HG02623 (cell line): ENCODE results near the gene KCNH1.

ENCODE experiments used
- ATAC-seq: cut with Tn5 transposase; IDR thresholded peaks from one replicate; pipeline ENCODE4 v1.9.1; 2021; ENCODE audit warnings: moderate library complexity; ENCODE audit not compliant: unreplicated experiment

KCNH1 gene

GRCh38 chr1:210654176-210654981, 479.6 kb downstream of the KCNH1 start:
- ATAC-seq: no peak

DNA sequence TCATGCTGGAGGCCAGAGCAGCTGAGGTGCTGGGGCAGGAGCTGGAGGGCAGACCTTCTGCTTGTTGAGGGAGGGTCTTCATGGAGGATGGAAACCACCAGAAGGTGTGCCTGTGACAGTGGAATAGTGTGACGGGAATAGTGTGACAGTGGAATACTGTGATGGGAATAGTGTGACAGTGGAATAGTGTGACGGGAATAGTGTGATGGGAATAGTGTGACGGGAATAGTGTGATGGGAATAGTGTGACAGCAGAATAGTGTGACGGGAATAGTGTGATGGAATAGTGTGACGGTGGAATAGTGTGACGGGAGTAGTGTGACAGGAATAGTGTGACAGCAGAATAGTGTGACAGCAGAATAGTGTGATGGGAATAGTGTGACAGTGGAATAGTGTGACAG, 480.2 kb downstream of the KCNH1 start:
- ATAC-seq: no peak

- no peak for ATAC-seq
Measured at GRCh38 chr1:210652329-210652954, 481.5 kb downstream of the KCNH1 start.

DNA sequence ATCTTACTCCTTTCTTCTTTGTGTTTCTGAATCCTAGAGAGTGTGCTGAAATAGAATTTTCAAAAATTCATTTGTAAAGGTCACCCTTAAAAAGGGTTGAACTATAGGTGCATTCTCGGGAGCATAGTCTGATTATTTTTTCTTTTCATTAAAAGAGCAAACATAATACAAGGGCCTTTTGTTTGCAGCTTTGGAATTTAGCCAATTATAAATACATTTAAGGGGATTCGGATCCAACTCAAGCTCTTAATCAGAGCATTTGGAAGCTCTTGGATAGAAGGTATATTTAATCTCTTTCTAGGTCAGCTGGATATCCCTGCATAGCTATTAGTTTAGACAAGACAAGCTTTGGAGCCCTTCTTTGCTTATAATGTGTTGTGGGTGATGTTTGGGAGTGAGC, 483.5 kb downstream of the KCNH1 start:
- ATAC-seq: no peak

DNA sequence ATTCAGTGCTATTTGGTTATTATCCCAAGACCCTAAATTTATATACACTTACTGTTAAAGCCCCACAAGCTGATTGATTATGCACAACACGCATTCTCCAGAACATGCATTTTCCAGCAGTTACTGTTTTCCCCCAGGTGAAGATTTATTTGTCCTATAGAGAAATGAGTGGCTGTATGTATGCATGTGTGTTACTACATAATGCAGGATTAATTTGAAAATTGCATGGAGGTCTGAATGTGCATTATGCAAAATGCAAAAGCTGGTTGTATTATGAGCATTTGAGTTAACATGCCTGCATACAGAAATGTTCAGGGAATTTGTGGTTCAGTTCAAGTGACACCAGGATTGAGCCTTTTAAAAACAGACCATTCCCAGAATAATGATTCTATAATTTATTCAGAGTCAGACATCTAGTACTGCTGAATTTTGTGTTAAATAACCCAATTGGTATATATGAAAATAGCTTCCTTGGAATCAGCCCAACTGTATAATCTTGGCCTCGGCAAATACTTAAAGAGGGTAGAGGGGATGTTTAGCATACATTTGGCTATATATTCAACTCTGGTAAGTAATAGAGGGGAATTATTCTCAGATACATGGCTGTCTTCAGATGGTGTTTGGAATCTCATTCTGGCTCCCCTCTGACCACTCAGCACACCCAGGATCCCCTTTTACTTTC, 485.2 kb downstream of the KCNH1 start:
- ATAC-seq: no peak

DNA sequence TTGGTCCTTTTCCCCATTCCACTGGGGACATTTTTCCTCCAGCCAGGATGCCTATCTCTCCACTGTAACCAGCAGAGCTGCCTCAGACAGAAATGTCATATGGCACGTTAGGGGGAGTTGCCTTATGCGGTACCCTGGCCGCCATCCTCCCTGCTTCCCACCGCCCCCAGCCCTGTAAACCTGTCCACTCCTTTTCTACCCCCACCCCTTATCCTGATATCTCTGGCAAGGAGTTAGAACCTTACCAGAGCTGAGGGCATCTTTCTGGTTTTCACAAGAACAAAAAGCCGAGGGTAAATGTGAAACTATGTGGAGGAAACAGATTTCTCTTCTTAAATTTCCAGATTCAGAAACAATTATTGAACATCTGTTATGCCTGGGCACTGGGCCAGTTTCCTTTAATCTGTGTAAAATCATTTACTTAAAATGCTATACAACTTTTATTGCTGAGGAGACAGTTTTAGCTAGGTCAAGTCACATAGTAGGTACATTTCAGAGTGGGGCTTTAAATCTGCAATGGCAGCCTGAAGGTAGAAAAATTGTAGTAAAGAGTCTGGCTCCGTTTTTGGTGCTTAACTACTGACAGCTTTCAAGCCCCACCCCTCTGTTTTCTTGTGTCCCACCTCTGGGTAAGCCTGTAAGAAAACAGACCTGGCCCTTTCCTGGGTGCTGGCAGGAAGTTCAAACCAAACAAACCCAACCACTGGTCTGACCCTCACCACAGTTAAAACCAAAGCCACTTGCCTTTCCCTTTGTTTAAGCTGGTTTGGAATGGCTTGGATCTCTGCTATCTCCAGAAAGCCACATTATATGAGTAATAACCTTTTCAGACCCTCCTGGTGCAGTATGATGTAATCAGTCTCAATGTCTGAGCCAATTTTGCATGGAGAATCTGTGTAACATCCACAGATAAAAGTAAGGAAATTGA, 486.3 kb downstream of the KCNH1 start:
- no peak for ATAC-seq

DNA sequence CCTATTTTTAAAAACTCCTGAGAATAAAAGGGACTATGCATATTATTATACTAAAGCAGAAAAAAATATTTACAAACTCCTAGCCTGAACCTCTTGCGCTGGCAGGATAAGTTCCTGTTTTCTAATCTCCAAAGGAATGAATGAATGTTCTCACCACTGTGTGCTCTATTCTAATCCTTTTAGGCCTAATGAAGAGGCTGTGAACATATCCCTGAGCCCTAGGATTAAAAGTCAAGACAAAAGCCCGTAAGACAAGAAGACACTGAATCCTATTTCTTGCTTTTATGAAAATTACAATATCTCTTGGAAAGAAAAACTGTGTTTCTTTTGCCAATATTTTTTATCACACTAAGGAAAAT, 487.7 kb downstream of the KCNH1 start:
- no peak for ATAC-seq

DNA sequence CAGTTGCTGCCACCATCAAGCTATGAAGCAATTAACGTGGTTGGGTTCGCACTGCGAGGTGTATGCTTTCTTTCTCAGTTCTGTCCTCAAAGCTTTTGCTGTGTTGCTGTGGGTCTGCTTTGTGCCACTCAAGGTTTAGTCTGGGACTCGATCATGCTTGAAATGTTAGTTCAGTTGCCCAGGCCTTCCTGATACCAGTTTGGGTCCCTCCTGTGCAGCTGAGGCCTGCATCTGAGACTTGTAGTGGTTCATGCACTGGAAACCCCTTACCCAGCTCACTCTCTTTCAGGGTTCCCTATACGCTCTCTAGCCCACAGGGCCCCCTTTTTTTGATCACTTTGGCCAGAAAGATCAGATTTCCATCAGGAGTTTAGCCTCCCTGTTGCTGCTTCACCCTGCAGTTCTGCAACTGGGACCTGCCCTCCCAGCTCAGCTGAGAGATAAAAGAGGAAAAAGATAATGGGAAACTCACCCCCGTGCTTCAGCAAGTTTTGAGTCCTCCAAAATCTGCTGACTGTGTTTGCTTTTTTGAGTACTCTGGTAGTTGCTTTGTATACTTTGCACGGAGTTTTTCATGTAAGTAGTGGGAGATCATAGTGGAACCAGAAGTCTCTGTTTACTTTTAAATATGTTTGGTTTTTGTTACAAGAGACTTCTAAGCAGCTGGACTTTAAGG, 488.2 kb downstream of the KCNH1 start:
- ATAC-seq: no peak

DNA sequence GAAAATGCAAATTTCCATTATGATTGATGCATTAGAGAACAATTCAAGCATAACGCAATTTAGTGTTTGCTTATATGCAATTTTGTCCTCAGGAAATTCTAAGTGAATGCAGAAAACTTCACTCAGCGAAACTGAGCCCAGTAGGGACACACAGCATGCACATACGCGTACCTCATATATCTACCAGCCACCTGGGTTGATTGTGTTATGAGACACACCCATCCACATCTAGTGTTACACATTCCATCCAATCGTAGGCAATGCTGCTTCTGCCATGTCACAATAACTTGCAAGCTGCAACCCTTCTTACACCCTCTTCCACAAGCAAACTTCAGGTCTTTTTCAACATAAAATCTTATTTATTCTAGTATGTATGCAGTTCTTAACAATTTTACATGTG, 492.4 kb downstream of the KCNH1 start:
- ATAC-seq: no peak

DNA sequence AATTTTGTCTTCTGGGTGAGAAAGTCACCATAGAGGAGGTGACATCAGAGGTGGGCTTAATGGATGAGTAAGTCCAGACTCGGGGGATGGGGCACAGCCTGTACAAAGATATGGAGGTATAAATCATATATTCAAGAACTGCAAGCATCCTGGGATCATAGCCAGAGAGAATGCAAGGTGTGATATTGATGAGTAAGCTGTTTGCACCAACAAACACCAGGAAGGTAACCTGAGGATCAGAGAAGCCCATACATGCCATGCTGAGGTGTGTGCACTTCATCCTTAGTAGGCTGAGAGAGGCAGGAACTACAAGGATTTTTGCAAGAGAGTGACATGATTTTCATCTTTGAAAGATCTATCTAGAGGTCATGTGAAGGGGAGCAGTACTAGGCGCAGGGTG, 498.8 kb downstream of the KCNH1 start:
- no peak for ATAC-seq

- ATAC-seq: no peak
Measured at GRCh38 chr1:210633636-210634035, 500.3 kb downstream of the KCNH1 start.

DNA sequence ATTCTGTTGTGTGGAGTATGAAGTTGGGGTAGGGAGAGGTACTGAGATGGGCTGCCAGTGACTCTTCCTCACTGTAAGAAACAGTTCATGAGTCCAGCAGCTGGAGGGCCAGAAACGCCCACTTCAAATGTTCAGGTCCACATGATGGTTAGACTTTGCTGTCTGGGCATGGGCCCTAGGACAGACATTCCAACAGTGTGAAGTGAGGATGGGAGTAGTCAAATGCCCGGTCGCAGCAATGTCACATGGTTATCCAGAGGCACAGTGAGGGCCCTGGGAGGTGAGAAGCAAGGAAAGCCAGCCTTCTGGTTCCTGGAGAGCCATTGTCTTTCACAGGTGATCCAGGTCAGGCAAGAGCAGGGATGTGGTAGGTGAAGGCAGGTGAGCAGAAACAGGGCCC, 500.8 kb downstream of the KCNH1 start:
- ATAC-seq: no peak

DNA sequence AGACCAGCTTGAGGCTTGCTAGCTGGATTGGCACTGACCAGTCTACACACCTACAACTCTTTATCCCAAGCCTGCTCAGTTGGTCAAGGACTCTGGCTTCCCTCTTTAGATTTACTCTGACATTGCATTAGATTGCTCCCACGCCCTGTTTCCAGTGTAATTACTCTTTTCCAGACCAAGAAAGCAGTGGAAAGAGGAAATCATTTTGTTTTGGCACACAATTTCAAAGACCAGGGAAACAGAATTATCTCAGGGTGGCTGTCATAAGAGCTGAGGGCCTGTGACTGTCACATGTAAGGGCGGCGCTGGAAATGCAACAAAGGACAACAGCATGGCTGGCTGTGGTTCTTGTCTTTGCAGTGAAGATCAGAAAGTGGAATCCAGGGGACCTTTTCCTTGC, 502.5 kb downstream of the KCNH1 start:
- ATAC-seq: no peak

- no peak for ATAC-seq
Measured at GRCh38 chr1:210629276-210629675, 504.7 kb downstream of the KCNH1 start.

DNA sequence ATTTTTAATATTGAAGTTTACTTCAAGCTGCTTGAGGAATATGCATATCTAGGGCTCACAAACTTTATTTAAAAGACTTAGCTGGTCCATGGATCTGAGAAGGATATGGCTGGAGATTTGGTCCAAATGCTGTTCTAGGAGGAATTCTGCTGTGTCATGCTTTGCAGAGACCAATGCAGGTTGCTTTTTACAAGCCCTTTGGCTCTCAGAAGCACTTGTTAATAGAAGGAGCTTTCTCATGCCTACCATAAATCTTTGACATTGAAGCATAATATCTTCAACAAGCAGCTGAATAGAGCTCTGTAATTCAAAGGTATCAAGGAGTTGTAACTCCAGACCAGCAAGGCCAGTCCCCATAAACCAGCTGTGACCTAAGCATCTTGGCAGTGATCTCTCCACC, 506.2 kb downstream of the KCNH1 start:
- no peak for ATAC-seq
